ENCODE data around the gene ENO2. TPM values are rescaled to one million over a fixed set of nuclear protein-coding genes. Genes with fewer than 3 reads are reported as not detected.
A peak's percentile ranks its signal among the peaks of the same experiment; 100 is the strongest.

ENO2 gene
- total and polyA plus RNA-seq, 11 donors: 4.6 to 30.9 (median 11.6) TPM

DNA sequence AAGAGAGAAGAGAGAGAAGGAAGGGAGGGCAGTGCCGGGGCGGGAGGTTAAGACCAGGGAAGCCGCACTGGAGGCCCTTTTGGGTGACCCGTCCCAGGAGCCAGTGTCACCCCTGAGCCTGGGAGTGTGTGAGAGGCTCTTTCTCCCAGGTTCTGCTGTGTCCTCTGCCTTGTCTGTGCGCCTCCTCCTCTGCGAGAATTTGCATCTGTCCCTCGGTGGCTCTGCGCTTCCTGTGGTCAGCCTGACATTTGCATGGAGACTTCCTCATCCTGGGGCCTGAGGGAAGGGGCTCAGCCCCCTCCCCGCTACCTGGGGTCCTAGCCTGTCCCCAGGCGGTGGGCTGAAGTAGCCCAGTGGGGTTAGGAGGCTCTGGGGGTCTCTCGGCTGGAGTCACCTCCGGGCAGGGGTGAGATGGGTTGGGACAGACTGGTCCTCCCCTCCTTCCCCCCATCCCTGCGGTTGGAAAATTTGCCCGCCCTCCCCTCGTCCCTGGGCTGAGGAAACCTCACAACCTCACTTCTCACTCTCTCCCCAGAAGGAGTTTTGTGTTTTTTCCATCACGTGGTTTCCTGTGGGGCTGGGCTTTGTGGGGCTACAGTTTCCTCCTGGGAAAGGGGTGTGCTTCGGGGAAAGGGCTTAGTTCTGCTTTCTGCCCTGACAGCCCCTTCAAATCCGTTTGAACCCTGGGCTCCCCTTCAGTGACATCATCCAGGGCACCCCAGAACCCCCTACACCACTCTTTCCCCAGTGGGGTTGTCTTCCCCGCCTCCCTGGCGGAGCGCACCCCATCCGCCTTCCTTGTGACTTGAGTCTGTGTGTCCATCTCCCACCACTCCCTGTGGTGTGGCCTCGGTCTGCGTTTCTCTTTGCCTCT is 39.3 kb downstream of the ENO2 start:
- Histone ChIP-seq H3K9me3 (no peaks in the 10 kb centered on the region), H3K4me1 (peaks cover 0 to 81% (median 19%) of the 10 kb centered on the region in 12 donors), H3K36me3 (peaks cover 0 to 39% (median 0%) of the 10 kb centered on the region in 9 donors), H3K27me3 (no peaks in the 10 kb centered on the region), H3K27ac (peak overlapping the region in 9 of 12 donors; percentile 0 to 97 (median 64)), H3K4me3 (peak overlapping the region in 9 of 12 donors; percentile 3 to 66 (median 45))
- no peak for TF ChIP-seq POLR2A (IDR thresholded peaks at IDR 0.05)
- TF ChIP-seq, protein P1, sequence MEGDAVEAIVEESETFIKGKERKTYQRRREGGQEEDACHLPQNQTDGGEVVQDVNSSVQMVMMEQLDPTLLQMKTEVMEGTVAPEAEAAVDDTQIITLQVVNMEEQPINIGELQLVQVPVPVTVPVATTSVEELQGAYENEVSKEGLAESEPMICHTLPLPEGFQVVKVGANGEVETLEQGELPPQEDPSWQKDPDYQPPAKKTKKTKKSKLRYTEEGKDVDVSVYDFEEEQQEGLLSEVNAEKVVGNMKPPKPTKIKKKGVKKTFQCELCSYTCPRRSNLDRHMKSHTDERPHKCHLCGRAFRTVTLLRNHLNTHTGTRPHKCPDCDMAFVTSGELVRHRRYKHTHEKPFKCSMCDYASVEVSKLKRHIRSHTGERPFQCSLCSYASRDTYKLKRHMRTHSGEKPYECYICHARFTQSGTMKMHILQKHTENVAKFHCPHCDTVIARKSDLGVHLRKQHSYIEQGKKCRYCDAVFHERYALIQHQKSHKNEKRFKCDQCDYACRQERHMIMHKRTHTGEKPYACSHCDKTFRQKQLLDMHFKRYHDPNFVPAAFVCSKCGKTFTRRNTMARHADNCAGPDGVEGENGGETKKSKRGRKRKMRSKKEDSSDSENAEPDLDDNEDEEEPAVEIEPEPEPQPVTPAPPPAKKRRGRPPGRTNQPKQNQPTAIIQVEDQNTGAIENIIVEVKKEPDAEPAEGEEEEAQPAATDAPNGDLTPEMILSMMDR (IDR thresholded peaks at IDR 0.05): no peak
- WGBS, 4 donors: 53 to 70% (median 61%) methylated on average over 19 to 24 of the region's 24 CpGs
- ATAC-seq: peak; percentile 58 to 81 (median 68)
- intact Hi-C loops (cut with DNase I): no loop called here
- peak; percentile 57 to 80 (median 75) for DNase-seq

DNA sequence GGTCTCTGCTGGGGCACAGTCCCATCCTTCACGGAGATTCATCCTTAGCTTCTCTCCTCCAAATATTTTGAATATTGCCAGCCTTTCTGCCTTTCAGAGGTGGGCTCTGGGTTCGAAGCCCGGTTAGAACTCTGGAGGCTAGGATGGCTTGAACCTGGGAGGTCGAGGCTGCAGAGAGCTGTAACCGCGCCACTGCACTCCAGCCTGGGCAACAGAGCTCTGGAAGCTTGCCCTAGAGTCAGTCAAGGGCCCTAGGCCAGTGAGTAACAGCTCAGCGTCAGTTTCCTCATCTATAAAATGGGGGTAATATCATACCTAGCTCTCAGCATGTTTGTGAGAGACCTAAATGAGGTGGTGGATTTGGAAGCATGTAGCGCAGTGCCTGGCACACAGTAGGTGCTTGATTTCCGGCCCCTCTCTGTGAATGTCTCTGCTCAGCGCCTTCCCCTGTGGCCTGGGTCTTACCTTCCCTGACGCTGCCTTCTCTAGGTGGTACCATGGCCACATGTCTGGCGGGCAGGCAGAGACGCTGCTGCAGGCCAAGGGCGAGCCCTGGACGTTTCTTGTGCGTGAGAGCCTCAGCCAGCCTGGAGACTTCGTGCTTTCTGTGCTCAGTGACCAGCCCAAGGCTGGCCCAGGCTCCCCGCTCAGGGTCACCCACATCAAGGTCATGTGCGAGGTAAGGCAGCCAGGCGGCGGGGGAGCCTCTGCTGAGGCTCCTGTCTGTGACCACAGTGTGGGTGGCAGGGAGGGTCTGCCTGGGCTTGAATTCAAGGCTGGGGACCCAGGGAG is 40.1 kb downstream of the ENO2 start:
- 89 to 94% (median 90%) methylated on average over 12 to 21 of the region's 21 CpGs for whole genome bisulfite sequencing, 4 donors
- Histone ChIP-seq H3K27ac (peak overlapping the region in 6 of 12 donors; percentile 53 to 97 (median 78)), H3K27me3 (no peaks in the 10 kb centered on the region), H3K4me3 (peak overlapping the region in 4 of 12 donors; percentile 30 to 66 (median 54)), H3K36me3 (peaks cover 0 to 40% (median 0%) of the 10 kb centered on the region in 9 donors), H3K9me3 (no peaks in the 10 kb centered on the region), H3K4me1 (peaks cover 0 to 81% (median 23%) of the 10 kb centered on the region in 12 donors)
- no peak for ATAC-seq
- DNase-seq: peak in 1 of 5 donors; percentile 23
- no peak for TF ChIP-seq POLR2A (IDR thresholded peaks at IDR 0.05)
- TF ChIP-seq, protein P1 (IDR thresholded peaks at IDR 0.05): no peak
- intact Hi-C loops (cut with DNase I): no loop called here

DNA sequence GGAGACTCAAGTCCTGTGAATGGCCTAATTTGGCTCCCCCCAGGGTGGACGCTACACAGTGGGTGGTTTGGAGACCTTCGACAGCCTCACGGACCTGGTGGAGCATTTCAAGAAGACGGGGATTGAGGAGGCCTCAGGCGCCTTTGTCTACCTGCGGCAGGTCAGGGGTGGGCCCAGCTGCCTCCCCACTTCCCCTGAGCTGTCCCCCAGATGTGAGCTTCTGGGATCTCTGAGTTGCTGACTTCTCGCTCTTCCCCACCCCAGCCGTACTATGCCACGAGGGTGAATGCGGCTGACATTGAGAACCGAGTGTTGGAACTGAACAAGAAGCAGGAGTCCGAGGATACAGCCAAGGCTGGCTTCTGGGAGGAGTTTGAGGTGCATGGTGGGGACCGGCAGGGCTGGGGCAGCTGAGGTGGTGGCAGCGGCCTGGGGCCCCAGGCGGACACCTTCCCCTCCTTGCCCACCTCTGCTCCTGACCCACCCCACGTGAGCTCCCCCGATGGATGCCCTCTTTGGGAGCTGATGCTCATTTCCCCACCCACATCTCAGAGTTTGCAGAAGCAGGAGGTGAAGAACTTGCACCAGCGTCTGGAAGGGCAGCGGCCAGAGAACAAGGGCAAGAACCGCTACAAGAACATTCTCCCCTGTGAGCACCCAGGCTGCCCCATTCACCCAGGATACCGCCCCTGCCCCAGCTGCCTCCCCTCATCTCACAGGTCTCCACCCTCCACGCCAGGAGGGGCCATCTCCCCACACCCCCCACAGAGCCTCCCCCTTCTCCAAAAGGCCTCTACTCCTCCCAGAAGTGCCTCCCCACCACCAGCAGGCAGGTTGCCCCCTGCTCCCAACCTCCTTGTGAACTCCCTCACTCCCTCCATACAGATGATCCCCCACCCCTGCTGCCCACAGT is 41.0 kb downstream of the ENO2 start:
- DNase-seq: peak in 2 of 5 donors; percentile 5 to 20
- TF ChIP-seq POLR2A (IDR thresholded peaks at IDR 0.05): no peak
- TF ChIP-seq, protein P1 (IDR thresholded peaks at IDR 0.05): no peak
- Histone ChIP-seq H3K9me3 (no peaks in the 10 kb centered on the region), H3K27ac (peak overlapping the region in 1 of 12 donors; percentile 97), H3K27me3 (no peaks in the 10 kb centered on the region), H3K4me3 (peak overlapping the region in 1 of 12 donors; percentile 66), H3K4me1 (peaks cover 0 to 82% (median 30%) of the 10 kb centered on the region in 12 donors), H3K36me3 (peaks cover 0 to 49% (median 0%) of the 10 kb centered on the region in 9 donors)
- intact Hi-C loops (cut with DNase I): no loop called here
- WGBS, 4 donors: 92 to 96% (median 93%) methylated on average over 16 to 22 of the region's 22 CpGs
- no peak for ATAC-seq
